HG03097 (cell line): ENCODE measurements around the gene KCNK5.

Experiments
- ATAC-seq: cut with Tn5 transposase; IDR thresholded peaks from one replicate; pipeline ENCODE4 v1.9.1; 2021; ENCODE audit not compliant: unreplicated experiment, low FRiP score

The KCNK5 gene

GRCh38 chr6:39199231-39199940 lies 29.9 kb downstream of the KCNK5 start:
- ATAC-seq, result no peak

GRCh38 chr6:39198528-39198927 lies 30.7 kb downstream of the KCNK5 start:
- ATAC-seq, result no peak

- no peak for ATAC-seq
Observed at GRCh38 chr6:39197922-39198500, 31.3 kb downstream of the KCNK5 start.

GRCh38 chr6:39197521-39197920 lies 31.8 kb downstream of the KCNK5 start:
- no peak for ATAC-seq

GRCh38 chr6:39196673-39197091 lies 32.6 kb downstream of the KCNK5 start:
- no peak for ATAC-seq

- no peak for ATAC-seq
Observed at GRCh38 chr6:39195792-39196385, 33.4 kb downstream of the KCNK5 start.

GRCh38 chr6:39194466-39194865 lies 34.8 kb downstream of the KCNK5 start:
- no peak for ATAC-seq

GRCh38 chr6:39193201-39193791 lies 36.0 kb downstream of the KCNK5 start:
- no peak for ATAC-seq

GRCh38 chr6:39192736-39193135 lies 36.5 kb downstream of the KCNK5 start:
- no peak for ATAC-seq

- ATAC-seq, result no peak
Observed at GRCh38 chr6:39191236-39191930, 37.9 kb downstream of the KCNK5 start.

- no peak for ATAC-seq
Observed at GRCh38 chr6:39190545-39191235, 38.6 kb downstream of the KCNK5 start.

GRCh38 chr6:39189915-39190544 lies 39.2 kb downstream of the KCNK5 start:
- no peak for ATAC-seq

GRCh38 chr6:39189131-39189530 lies 40.1 kb downstream of the KCNK5 start:
- ATAC-seq, result no peak

GRCh38 chr6:39188571-39188970 lies 40.7 kb downstream of the KCNK5 start:
- ATAC-seq, result no peak

- no peak for ATAC-seq
Observed at GRCh38 chr6:39188098-39188450, 41.2 kb downstream of the KCNK5 start.

- no peak for ATAC-seq
Observed at GRCh38 chr6:39184906-39185580, 44.2 kb downstream of the KCNK5 start.

- no peak for ATAC-seq
Observed at GRCh38 chr6:39182604-39183003, 46.7 kb downstream of the KCNK5 start.

GRCh38 chr6:39181826-39182225 lies 47.4 kb downstream of the KCNK5 start:
- ATAC-seq, result no peak

- ATAC-seq, result no peak
Observed at GRCh38 chr6:39181333-39181732, 47.9 kb downstream of the KCNK5 start.

- no peak for ATAC-seq
Observed at GRCh38 chr6:39178804-39179203, 50.5 kb downstream of the KCNK5 start.
